Esophagus muscularis mucosa (tissue), 4 donors: ENCODE measurements around the gene MSRB1. TPM values are rescaled to one million over a fixed set of nuclear protein-coding genes. Genes with fewer than 3 reads are reported as not detected.

Source experiments
- DNase-seq: peaks from one replicate; pipeline ENCODE4 v3.0.0-alpha.2; 2017; ENCODE audit errors: extremely low spot score
- H3K27ac ChIP-seq, 4 donors: fragments of 200-600 bp; sonication (generic); replicated peaks in 1 of 4; 1 replicate in 3 of 4; 2 replicates in 1 of 4; pipeline ENCODE4 v1.5.1; 2016 to 2019; ENCODE audit warnings: mild to moderate bottlenecking in 1 of 4
- H3K27me3 ChIP-seq, 4 donors: fragments of 200-600 bp; sonication (generic); one replicate each; pipeline versions ENCODE4 v1.5.1 to v1.6.0; 2016 to 2019
- H3K36me3 ChIP-seq, 4 donors: fragments of 200-600 bp; sonication (generic); one replicate each; pipeline ENCODE4 v1.5.1; 2016 to 2019
- H3K4me1 ChIP-seq, 4 donors: fragments of 200-600 bp; sonication (generic); one replicate each; pipeline ENCODE4 v1.5.1; 2016 to 2019
- H3K4me3 ChIP-seq, 4 donors: fragments of 200-600 bp; sonication (generic); 1 replicate in 2 of 4; 2 replicates in 2 of 4; pipeline ENCODE4 v1.5.1; 2016 to 2019; ENCODE audit warnings: mild to moderate bottlenecking in 4 of 4, moderate library complexity in 1 of 4
- H3K9me3 ChIP-seq, 4 donors: fragments of 200-600 bp; sonication (generic); 1 replicate in 3 of 4; 2 replicates in 1 of 4; pipeline ENCODE4 v1.5.1; 2016 to 2019
- CTCF ChIP-seq, 3 experiments: fragments of 200-600 bp in 2 of 3; fragments of 450-650 bp in 1 of 3; sonication (generic) in 2 of 3; IDR thresholded peaks; one replicate each; pipeline ENCODE4 v1.5.1; 2017 to 2019; ENCODE audit warnings: antibody characterized with exemption in 3 of 3, mild to moderate bottlenecking in 2 of 3, moderate library complexity in 1 of 3
- EP300 ChIP-seq: sonication (generic); formaldehyde crosslinking; IDR thresholded peaks from one replicate; pipeline ENCODE4 v1.6.1; 2017; ENCODE audit warnings: antibody characterized with exemption
- POLR2A ChIP-seq: fragments of 450-650 bp; IDR thresholded peaks from one replicate; pipeline ENCODE4 v1.6.1; 2017; ENCODE audit warnings: antibody characterized with exemption, moderate library complexity, mild to moderate bottlenecking, low read depth
- POLR2AphosphoS5 ChIP-seq, 2 donors: sonication (generic); formaldehyde crosslinking; IDR thresholded peaks; one replicate each; pipeline ENCODE4 v1.6.1; 2017; ENCODE audit warnings: antibody characterized with exemption in 2 of 2
- WGBS: methylation state at CpG from one replicate; pipeline ENCODE4 v1.1.5; 2018; 5-methylcytosine and 5-hydroxymethylcytosine counted together
- intact Hi-C: fragments of 100-400 bp; cut with DNase I; formaldehyde crosslinking; loops from one replicate; pipeline ENCODE4 v1.15.1; 2023
- total RNA-seq, 4 donors: library from RNA; depleted of rRNA; stranded (reverse); fragments of >200 nt; gene quantifications; one replicate each; pipeline versions ENCODE4 v1.1.0 to v1.2.1, GENCODE V29; 2016

The MSRB1 gene
- total RNA-seq, 4 donors from 2014 or later = 46.0 to 78.7 (median 53.1) TPM

- no peaks in the 10 kb centered on the region for H3K36me3 ChIP-seq
- no peak for DNase-seq
- H3K4me3 ChIP-seq = no peak overlapping the region
- WGBS = 14% methylated on average over 5 of the region's 5 CpGs
- no peak overlapping the region for H3K27ac ChIP-seq
- intact Hi-C loops = no loop called here
- H3K9me3 ChIP-seq = no peaks in the 10 kb centered on the region
- peaks cover 0 to 97% (median 34%) of the 10 kb centered on the region in 4 donors for H3K27me3 ChIP-seq
- peaks cover 0 to 19% (median 12%) of the 10 kb centered on the region in 4 donors for H3K4me1 ChIP-seq
- no peak for TF ChIP-seq EP300
- TF ChIP-seq CTCF (IDR thresholded peaks at IDR 0.05) = no peak
- TF ChIP-seq POLR2A = no peak
- no peak for TF ChIP-seq POLR2AphosphoS5 (IDR thresholded peaks at IDR 0.05)
These were observed 26.4 kb downstream of the MSRB1 start for GRCh38 chr16:1916640-1916990.

GRCh38 chr16:1915732-1916639, 27.0 kb downstream of the MSRB1 start:
- TF ChIP-seq POLR2AphosphoS5 (IDR thresholded peaks at IDR 0.05) = no peak
- no peak for TF ChIP-seq POLR2A
- no peak for TF ChIP-seq CTCF (IDR thresholded peaks at IDR 0.05)
- no peak for TF ChIP-seq EP300
- no peak overlapping the region for H3K4me3 ChIP-seq
- intact Hi-C loops = no loop called here
- H3K27ac ChIP-seq = no peak overlapping the region
- WGBS = 40% methylated on average over 12 of the region's 25 CpGs
- H3K36me3 ChIP-seq = no peaks in the 10 kb centered on the region
- peaks cover 0 to 94% (median 33%) of the 10 kb centered on the region in 4 donors for H3K27me3 ChIP-seq
- no peak for DNase-seq
- no peaks in the 10 kb centered on the region for H3K9me3 ChIP-seq
- H3K4me1 ChIP-seq = peaks cover 0 to 19% (median 12%) of the 10 kb centered on the region in 4 donors

- 48% methylated on average over 8 of the region's 8 CpGs for WGBS
- intact Hi-C loops = no loop called here
- Histone ChIP-seq H3K27me3 (peaks cover 0 to 87% (median 26%) of the 10 kb centered on the region in 4 donors), H3K4me1 (peaks cover 0 to 19% (median 11%) of the 10 kb centered on the region in 4 donors), H3K36me3 (no peaks in the 10 kb centered on the region), H3K9me3 (no peaks in the 10 kb centered on the region), H3K4me3 (no peak overlapping the region), H3K27ac (no peak overlapping the region)
- no peak for DNase-seq
- TF ChIP-seq EP300 (no peak), POLR2AphosphoS5 (IDR thresholded peaks at IDR 0.05) (no peak)
These were observed 28.0 kb downstream of the MSRB1 start for GRCh38 chr16:1914988-1915387.

- TF ChIP-seq CTCF (IDR thresholded peaks at IDR 0.05) (no peak), POLR2A (no peak), EP300 (no peak), POLR2AphosphoS5 (IDR thresholded peaks at IDR 0.05) (no peak)
- H3K4me3 ChIP-seq = no peak overlapping the region
- H3K4me1 ChIP-seq = peaks cover 0 to 19% (median 11%) of the 10 kb centered on the region in 4 donors
- DNase-seq = no peak
- H3K27me3 ChIP-seq = peaks cover 0 to 87% (median 23%) of the 10 kb centered on the region in 4 donors
- intact Hi-C loops = no loop called here
- H3K9me3 ChIP-seq = no peaks in the 10 kb centered on the region
- WGBS = 50% methylated on average over 2 of the region's 15 CpGs
- H3K27ac ChIP-seq = no peak overlapping the region
- no peaks in the 10 kb centered on the region for H3K36me3 ChIP-seq
These were observed 28.9 kb downstream of the MSRB1 start for GRCh38 chr16:1914084-1914608.

- intact Hi-C loops = no loop called here
- peaks cover 0 to 15% (median 7%) of the 10 kb centered on the region in 4 donors for H3K4me1 ChIP-seq
- 50% methylated on average over 17 of the region's 21 CpGs for WGBS
- H3K27me3 ChIP-seq = peaks cover 0 to 87% (median 20%) of the 10 kb centered on the region in 4 donors
- H3K27ac ChIP-seq = no peak overlapping the region
- no peak for DNase-seq
- H3K9me3 ChIP-seq = no peaks in the 10 kb centered on the region
- H3K36me3 ChIP-seq = no peaks in the 10 kb centered on the region
- no peak for TF ChIP-seq POLR2AphosphoS5 (IDR thresholded peaks at IDR 0.05)
- TF ChIP-seq CTCF (IDR thresholded peaks at IDR 0.05) = no peak
- no peak for TF ChIP-seq POLR2A
- no peak for TF ChIP-seq EP300
- H3K4me3 ChIP-seq = no peak overlapping the region
These were observed 29.5 kb downstream of the MSRB1 start for GRCh38 chr16:1913327-1914083.
